DOHH2 (cell line): ENCODE results near the gene FAM124A.

ENCODE experiments used
- H3F3A ChIP-seq: fragments of 200-600 bp; sonication (generic), shearing (Covaris generic); 2 replicates; pipeline ENCODE4 v1.6.0; 2016; ENCODE audit warnings: antibody characterized with exemption, mild to moderate bottlenecking; ENCODE audit not compliant: control insufficient read depth, insufficient read depth
- H3K27ac ChIP-seq: fragments of 200-600 bp; sonication (generic); 2 replicates; pipeline ENCODE4 v1.5.1; 2014; ENCODE audit warnings: low read depth, mild to moderate bottlenecking, low read length, moderate library complexity
- H3K27me3 ChIP-seq: fragments of 200-600 bp; sonication (generic); 2 replicates; pipeline ENCODE4 v1.6.1; 2014; ENCODE audit warnings: mild to moderate bottlenecking, low read length, mixed read lengths; ENCODE audit not compliant: control insufficient read depth
- H3K36me3 ChIP-seq: fragments of 200-600 bp; sonication (generic); 2 replicates; pipeline ENCODE4 v1.6.1; 2014; ENCODE audit warnings: mild to moderate bottlenecking, low read length, moderate library complexity, mixed read lengths; ENCODE audit not compliant: control insufficient read depth
- H3K4me1 ChIP-seq: fragments of 200-600 bp; sonication (generic); 2 replicates; pipeline ENCODE4 v1.6.1; 2014; ENCODE audit warnings: mild to moderate bottlenecking, low read length, mixed read lengths; ENCODE audit not compliant: control insufficient read depth
- H3K4me2 ChIP-seq: fragments of 200-600 bp; sonication (generic); 2 replicates; pipeline ENCODE4 v1.6.0; 2014; ENCODE audit warnings: mild to moderate bottlenecking, low read length, moderate library complexity
- H3K4me3 ChIP-seq: fragments of 200-600 bp; sonication (generic); 2 replicates; pipeline ENCODE4 v1.5.1; 2014; ENCODE audit warnings: mild to moderate bottlenecking, low read length, mixed read lengths
- H3K79me2 ChIP-seq: fragments of 200-600 bp; sonication (generic); 2 replicates; pipeline ENCODE4 v1.6.1; 2014; ENCODE audit warnings: mild to moderate bottlenecking, low read length, mixed read lengths; ENCODE audit not compliant: control insufficient read depth
- H3K9me2 ChIP-seq: fragments of 200-600 bp; sonication (generic); replicated peaks from 2 replicates; pipeline ENCODE4 v1.6.1; 2014; ENCODE audit warnings: mild to moderate bottlenecking, low read length, mixed read lengths; ENCODE audit not compliant: control insufficient read depth
- H3K9me3 ChIP-seq: fragments of 200-600 bp; sonication (generic); 2 replicates; pipeline ENCODE4 v1.6.1; 2014; ENCODE audit warnings: antibody characterized with exemption, low read length, mixed read lengths; ENCODE audit not compliant: control insufficient read depth, insufficient read depth
- H4K20me1 ChIP-seq: fragments of 200-600 bp; sonication (generic); 2 replicates; pipeline ENCODE4 v1.6.0; 2014; ENCODE audit warnings: low read depth, mild to moderate bottlenecking, antibody characterized with exemption, low read length, moderate library complexity; ENCODE audit not compliant: control insufficient read depth, insufficient read depth
- EZH2phosphoT487 ChIP-seq: fragments of 200-600 bp; sonication (generic); IDR thresholded peaks from 2 replicates; pipeline ENCODE4 v1.6.1; 2017; ENCODE audit warnings: borderline replicate concordance, mild to moderate bottlenecking, antibody characterized with exemption, low read length, moderate library complexity, mixed read lengths
- TF ChIP-seq, protein P1 (sequence below): fragments of 200-600 bp; sonication (generic); IDR thresholded peaks from one replicate; pipeline ENCODE4 v1.5.1; 2014; ENCODE audit warnings: antibody characterized with exemption, mild to moderate bottlenecking, low read depth, low read length; ENCODE audit not compliant: poor library complexity, severe bottlenecking

Gene FAM124A

DNA sequence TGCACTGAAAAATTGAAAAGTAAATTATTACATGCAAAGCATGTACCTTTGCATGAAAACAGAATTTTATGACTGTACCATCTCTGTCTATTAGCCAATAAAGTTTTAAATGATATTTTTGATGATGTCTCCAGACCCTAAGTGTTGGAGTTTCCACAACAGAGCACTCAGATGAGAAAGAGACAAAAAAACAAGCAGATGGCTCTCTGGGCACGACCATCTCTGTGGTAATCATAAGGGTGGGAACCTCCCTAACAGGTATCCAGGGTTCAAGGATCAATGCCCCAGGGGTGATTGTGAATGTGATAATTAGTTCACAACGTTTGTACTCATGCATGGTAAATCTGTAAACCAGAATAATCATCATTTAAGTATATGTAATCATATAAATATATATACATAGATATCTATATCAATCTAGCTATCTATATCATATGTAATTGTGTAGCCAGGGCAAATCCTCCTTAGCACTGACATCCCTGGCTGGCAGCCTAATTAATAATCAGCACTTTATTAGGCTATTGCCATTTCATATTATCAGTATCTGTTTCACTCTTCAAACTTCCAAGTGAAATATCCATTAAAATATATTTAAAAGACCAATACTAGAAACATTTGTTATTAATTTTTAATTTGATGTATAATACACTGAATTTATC lies 41.2 kb upstream of the FAM124A start:
- H3K4me3 ChIP-seq: no peak overlapping the region
- H3K36me3 ChIP-seq: no peaks in the 10 kb centered on the region
- H3K27me3 ChIP-seq: peaks cover 28% of the 10 kb centered on the region
- no peaks in the 10 kb centered on the region for H3K79me2 ChIP-seq
- H3K4me2 ChIP-seq: no peak overlapping the region
- TF ChIP-seq, protein P1, sequence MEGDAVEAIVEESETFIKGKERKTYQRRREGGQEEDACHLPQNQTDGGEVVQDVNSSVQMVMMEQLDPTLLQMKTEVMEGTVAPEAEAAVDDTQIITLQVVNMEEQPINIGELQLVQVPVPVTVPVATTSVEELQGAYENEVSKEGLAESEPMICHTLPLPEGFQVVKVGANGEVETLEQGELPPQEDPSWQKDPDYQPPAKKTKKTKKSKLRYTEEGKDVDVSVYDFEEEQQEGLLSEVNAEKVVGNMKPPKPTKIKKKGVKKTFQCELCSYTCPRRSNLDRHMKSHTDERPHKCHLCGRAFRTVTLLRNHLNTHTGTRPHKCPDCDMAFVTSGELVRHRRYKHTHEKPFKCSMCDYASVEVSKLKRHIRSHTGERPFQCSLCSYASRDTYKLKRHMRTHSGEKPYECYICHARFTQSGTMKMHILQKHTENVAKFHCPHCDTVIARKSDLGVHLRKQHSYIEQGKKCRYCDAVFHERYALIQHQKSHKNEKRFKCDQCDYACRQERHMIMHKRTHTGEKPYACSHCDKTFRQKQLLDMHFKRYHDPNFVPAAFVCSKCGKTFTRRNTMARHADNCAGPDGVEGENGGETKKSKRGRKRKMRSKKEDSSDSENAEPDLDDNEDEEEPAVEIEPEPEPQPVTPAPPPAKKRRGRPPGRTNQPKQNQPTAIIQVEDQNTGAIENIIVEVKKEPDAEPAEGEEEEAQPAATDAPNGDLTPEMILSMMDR: no peak
- TF ChIP-seq EZH2phosphoT487: no peak
- no peaks in the 10 kb centered on the region for H4K20me1 ChIP-seq
- no peaks in the 10 kb centered on the region for H3K4me1 ChIP-seq
- no peaks in the 10 kb centered on the region for H3F3A ChIP-seq
- no peaks in the 10 kb centered on the region for H3K9me2 ChIP-seq
- H3K27ac ChIP-seq: no peak overlapping the region
- H3K9me3 ChIP-seq: peaks cover 3% of the 10 kb centered on the region; the same call in 1 of the 2 replicates

DNA sequence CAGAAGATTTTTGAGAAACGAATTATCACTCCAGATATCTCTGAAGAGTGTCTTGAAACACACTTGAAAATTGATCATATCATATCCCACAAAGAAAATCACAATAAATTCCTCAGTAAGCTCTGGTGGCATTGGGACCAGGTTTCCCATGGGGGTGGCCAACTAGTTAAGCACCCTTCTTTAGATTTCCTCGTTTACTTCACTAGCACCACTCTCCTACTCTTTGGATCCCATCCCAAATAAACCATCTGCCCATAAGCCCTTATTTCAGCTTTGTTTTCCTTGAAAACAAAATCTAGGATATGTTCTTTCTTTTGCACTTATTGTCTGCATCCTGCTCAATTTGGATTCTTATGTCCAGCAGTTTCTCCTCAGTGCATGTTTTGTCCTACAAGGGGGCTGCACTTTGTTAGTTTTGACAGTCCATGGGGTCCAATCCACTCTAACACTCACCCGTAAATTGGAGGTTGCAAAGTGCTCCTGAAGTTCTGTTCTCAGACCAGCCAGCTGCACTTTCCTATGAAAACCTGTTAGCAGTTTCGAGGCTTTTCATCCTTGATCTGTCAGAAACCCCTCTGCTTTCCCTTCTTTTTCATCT lies 40.3 kb upstream of the FAM124A start:
- TF ChIP-seq EZH2phosphoT487: no peak
- TF ChIP-seq, protein P1: no peak
- H3K4me3 ChIP-seq: no peak overlapping the region
- H3K9me3 ChIP-seq: peaks cover 3% of the 10 kb centered on the region; the same call in 1 of the 2 replicates
- no peaks in the 10 kb centered on the region for H3K4me1 ChIP-seq
- no peaks in the 10 kb centered on the region for H3K79me2 ChIP-seq
- H3F3A ChIP-seq: no peaks in the 10 kb centered on the region
- H3K36me3 ChIP-seq: no peaks in the 10 kb centered on the region
- H3K27me3 ChIP-seq: peaks cover 31% of the 10 kb centered on the region
- no peak overlapping the region for H3K27ac ChIP-seq
- H3K9me2 ChIP-seq: no peaks in the 10 kb centered on the region
- no peaks in the 10 kb centered on the region for H4K20me1 ChIP-seq
- H3K4me2 ChIP-seq: no peak overlapping the region

DNA sequence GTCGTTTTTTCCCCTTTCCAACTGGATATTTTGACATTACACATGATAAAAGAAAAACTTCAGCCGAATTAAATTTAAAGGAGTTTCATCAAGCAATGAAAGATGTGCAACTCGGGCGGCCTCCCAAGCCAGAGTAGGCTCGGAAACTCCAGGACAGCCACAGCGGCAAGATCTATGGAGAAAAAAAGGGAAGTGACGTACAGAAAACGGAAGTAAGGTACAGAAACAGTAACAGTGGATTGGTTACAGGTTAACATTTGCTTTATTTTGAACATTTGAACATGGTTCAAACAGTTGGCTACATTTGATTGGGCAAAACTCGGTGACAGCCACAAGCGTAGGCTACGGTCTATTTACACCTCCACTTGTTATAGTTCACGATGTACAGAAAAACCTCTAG lies 30.5 kb upstream of the FAM124A start:
- no peaks in the 10 kb centered on the region for H3K4me1 ChIP-seq
- H3K9me2 ChIP-seq: no peaks in the 10 kb centered on the region
- no peaks in the 10 kb centered on the region; the same call in 1 of the 2 replicates for H3K27me3 ChIP-seq
- no peaks in the 10 kb centered on the region for H3K79me2 ChIP-seq
- H3K4me3 ChIP-seq: no peak overlapping the region
- TF ChIP-seq, protein P1: no peak
- TF ChIP-seq EZH2phosphoT487: no peak
- H3K36me3 ChIP-seq: no peaks in the 10 kb centered on the region
- no peak overlapping the region for H3K27ac ChIP-seq
- no peak overlapping the region for H3K4me2 ChIP-seq
- H3K9me3 ChIP-seq: no peaks in the 10 kb centered on the region
- no peaks in the 10 kb centered on the region for H3F3A ChIP-seq
- no peaks in the 10 kb centered on the region for H4K20me1 ChIP-seq
